Activated T-helper 17 cell treated with anti-CD3 and anti-CD28 coated beads, Interleukin-2, amount 50 U/mL, for 72 hours (primary cell): ENCODE data around the gene LNP1. TPM values are rescaled to one million over a fixed set of nuclear protein-coding genes. Genes with fewer than 3 reads are reported as not detected.

ENCODE experiments used
- ATAC-seq: fragments of 150-1000 bp; cut with Tn5 transposase; replicated peaks from 2 replicates; pipeline ENCODE4 v1.10.0; 2021; ENCODE audit warnings: mild to moderate bottlenecking, moderate library complexity
- H3K27ac Mint-ChIP-seq: one replicate; pipeline ENCODE4 v1.8.0; 2022; ENCODE audit warnings: mixed read lengths
- H3K27me3 Mint-ChIP-seq: one replicate; pipeline ENCODE4 v1.8.0; 2022; ENCODE audit warnings: mixed read lengths
- H3K36me3 Mint-ChIP-seq: one replicate; pipeline ENCODE4 v1.8.0; 2022; ENCODE audit warnings: low read depth, mild to moderate bottlenecking, mixed read lengths
- H3K4me1 Mint-ChIP-seq: one replicate; pipeline ENCODE4 v1.8.0; 2022; ENCODE audit warnings: mixed read lengths
- H3K4me3 Mint-ChIP-seq: one replicate; pipeline ENCODE4 v1.8.0; 2022; ENCODE audit warnings: mild to moderate bottlenecking, mixed read lengths
- H3K9me3 Mint-ChIP-seq: one replicate; pipeline ENCODE4 v1.8.0; 2022; ENCODE audit warnings: mixed read lengths
- total RNA-seq, 2 donors: library from RNA; stranded (reverse); gene quantifications; one replicate each; pipeline ENCODE4 v1.2.3, GENCODE V29; 2022

Gene LNP1
- total RNA-seq, 2 donors from 2014 or later: 1.4 to 1.8 TPM

DNA sequence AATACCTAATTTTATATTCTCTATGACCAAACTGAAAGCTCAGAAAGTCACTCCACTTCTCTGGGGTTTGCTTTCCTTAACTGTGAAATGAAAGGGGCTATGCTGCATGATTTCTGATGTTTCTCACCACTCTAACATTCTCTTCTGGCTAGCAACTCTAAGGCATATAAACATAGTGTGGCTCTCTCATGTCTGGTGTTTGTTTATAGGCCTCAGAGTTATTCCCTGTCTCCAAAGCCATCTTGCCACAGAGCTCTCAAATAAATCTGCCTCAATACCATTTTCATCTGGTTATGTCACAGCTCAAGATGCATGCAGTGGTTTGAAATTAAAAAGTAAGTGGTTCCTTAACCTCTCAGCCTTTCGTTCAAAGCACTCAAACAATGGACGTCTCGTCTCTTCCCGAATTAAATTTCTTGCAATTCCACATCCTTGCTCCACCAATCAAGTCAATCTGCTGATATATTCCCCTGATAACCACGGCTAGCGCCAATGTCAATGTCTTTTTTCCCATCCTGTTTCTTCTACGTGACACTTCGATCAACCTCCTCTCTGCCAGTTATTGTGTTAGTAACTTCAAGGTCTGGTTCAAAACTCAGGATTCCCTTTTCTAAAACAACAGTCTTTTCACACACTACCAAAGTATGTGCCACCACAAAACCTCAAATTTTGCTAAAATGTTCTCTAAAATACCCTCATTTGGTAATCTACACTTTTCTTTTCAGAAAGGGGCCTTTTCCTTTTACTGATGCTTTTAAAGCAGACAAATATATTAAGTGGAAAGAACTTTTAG lies 16.4 kb upstream of the LNP1 start:
- Mint-ChIP-seq H3K27me3 (no peaks in the 10 kb centered on the region), H3K4me3 (no peak overlapping the region), H3K9me3 (no peaks in the 10 kb centered on the region), H3K36me3 (peaks cover 98% of the 10 kb centered on the region), H3K27ac (no peak overlapping the region), H3K4me1 (peaks cover 4% of the 10 kb centered on the region)
- ATAC-seq: no peak

DNA sequence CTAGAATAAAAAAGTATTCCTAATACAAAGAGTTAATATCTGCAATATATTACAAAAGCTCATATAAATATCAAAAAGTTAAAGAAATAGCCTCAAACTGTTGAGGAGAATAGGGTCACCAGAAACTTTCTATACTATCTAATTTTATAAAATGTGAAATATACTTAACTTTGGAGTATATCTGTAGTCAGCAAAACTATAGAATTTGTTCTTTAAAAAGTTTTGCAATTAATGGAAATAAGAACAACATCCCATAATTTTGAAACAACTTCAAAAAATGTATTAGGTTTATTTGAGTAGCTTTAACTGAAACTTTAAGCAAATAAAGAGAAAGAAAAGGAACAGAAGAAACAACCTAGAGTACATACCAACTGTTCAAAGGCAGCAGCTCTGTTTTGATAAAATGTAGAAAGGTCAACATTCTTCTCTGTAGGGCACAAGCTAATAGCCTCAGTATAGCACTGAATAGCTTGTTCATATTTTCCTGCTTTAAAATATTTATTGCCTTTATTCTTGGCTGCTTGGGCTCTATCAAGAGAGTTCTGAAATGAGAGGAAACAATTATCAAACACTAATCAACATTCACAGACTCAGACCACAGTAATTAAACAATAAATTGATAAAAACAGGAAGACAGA lies 14.8 kb upstream of the LNP1 start:
- peak overlapping the region; percentile 69 for H3K27ac Mint-ChIP-seq
- no peak overlapping the region for H3K4me3 Mint-ChIP-seq
- peaks cover 83% of the 10 kb centered on the region for H3K36me3 Mint-ChIP-seq
- no peaks in the 10 kb centered on the region for H3K27me3 Mint-ChIP-seq
- H3K9me3 Mint-ChIP-seq: no peaks in the 10 kb centered on the region
- ATAC-seq: no peak
- H3K4me1 Mint-ChIP-seq: peaks cover 4% of the 10 kb centered on the region

DNA sequence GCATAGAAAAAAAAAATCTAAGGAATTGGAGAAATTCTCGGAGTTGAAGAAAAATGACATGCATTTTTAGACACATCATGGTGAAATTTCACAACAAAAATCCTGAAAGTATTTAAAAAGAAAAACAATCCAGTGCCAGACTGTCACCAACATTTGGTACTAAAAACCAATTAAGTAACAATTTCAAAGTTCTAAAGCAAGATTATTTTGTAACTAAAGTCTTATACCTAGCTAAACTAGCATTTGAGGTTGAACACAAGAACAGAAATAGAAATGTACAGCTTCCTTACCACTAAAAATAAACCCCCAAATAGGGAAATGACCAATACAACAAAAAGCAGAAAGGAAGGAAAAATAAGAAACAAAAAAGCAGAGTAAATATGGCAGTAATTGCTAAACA lies 12.3 kb upstream of the LNP1 start:
- H3K27ac Mint-ChIP-seq: no peak overlapping the region
- ATAC-seq: no peak

DNA sequence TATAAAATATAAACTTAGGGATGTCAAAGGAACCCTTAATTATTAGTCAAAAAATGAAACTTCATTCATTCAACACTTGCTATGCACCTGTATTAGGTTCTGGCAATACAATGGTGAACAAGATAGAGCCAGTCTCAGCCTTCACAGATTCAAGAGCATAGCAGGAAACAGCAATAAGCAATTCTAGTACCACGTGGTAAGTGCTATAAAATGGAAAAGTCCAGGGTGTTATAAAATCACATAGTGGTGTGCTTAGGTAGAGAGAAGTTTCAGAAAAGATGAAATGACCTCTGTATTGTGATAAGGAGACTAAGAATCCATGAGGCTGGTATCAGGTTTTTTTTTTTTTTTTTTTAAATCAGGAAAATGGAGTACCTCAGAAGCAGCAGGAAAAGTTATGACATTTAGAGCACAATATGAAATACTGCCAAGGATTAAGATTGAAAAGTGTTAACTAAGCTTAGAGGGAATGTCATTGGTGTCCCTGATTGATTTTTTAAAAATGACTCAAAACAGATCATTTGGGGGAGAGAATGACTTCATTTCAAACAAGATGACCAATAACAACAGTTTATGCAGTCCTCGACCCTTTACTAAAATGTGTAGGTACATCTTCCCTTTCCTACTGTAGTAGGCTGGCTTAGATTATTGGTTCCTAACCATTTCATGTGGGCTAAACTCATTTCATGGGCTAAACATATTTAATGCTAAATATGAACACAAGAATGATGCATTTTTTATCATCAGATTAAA lies 5.5 kb upstream of the LNP1 start:
- H3K27me3 Mint-ChIP-seq: no peaks in the 10 kb centered on the region
- H3K27ac Mint-ChIP-seq: no peak overlapping the region
- peaks cover 10% of the 10 kb centered on the region for H3K4me1 Mint-ChIP-seq
- H3K4me3 Mint-ChIP-seq: no peak overlapping the region
- ATAC-seq: no peak
- peaks cover 41% of the 10 kb centered on the region for H3K36me3 Mint-ChIP-seq
- H3K9me3 Mint-ChIP-seq: no peaks in the 10 kb centered on the region

More for the DNA sequence above, 12.3 kb upstream of the LNP1 start:
- Mint-ChIP-seq H3K4me1 (peaks cover 9% of the 10 kb centered on the region), H3K9me3 (no peaks in the 10 kb centered on the region), H3K27me3 (no peaks in the 10 kb centered on the region), H3K36me3 (peaks cover 69% of the 10 kb centered on the region), H3K4me3 (no peak overlapping the region)

DNA sequence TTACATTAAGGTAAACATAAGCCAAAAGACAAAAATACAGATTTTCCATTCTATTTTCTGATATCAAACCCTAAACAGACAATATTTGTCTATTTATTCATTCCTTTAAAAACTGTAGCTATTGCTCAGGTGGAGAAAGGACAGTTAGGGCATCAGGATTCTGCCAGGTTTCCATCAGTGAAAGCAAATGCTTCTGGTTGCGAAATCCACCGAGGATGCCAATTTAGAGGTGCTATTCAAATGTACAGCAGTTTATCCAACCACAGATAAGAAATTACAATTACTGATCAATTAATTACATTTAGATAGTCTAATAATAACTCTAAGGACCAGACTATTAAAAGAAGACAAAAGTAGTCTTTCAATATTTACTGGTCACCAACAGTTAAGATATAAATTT lies 4.4 kb upstream of the LNP1 start:
- H3K27me3 Mint-ChIP-seq: no peaks in the 10 kb centered on the region
- no peak overlapping the region for H3K27ac Mint-ChIP-seq
- ATAC-seq: no peak
- peaks cover 10% of the 10 kb centered on the region for H3K4me1 Mint-ChIP-seq
- H3K9me3 Mint-ChIP-seq: no peaks in the 10 kb centered on the region
- peak overlapping the region; percentile 16 for H3K4me3 Mint-ChIP-seq
- peaks cover 49% of the 10 kb centered on the region for H3K36me3 Mint-ChIP-seq

DNA sequence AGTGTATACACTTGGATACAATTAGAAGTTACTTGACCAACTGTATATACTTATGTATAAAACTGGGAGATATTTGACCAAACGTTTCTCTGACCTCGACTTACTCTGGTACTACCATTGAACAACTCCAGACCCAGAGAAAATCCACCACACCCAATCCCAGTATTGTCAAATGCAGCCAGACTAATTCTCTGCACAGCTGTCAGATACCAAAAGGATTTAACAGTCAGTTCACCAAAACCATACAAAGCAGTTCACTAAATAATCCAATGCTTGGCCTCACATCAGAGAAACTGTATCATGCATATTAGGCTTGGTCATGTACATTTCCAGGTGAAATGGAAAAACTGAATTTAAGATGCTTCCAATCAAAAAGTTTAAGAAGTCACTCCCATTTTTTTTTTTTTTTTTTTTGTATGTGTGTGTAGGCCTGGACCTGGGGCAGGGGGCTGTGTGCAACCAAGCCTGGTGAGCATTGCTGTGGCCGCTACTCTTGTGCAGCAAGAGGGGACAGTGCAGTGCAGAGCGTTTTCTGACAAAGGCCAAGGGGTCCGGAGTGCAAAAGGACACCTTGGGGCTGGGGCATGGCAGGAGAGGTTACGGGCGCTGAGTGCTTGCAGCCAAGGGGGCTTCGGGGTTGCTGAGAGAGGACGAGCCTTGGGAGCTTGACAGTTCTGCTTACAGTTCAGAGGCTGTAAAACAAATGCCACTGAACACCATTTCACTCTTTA lies 1.8 kb upstream of the LNP1 start:
- Mint-ChIP-seq H3K27ac (peak overlapping the region; percentile 95), H3K36me3 (peaks cover 40% of the 10 kb centered on the region), H3K9me3 (no peaks in the 10 kb centered on the region), H3K4me3 (peak overlapping the region; percentile 94), H3K27me3 (no peaks in the 10 kb centered on the region), H3K4me1 (peaks cover 12% of the 10 kb centered on the region)
- no peak for ATAC-seq

DNA sequence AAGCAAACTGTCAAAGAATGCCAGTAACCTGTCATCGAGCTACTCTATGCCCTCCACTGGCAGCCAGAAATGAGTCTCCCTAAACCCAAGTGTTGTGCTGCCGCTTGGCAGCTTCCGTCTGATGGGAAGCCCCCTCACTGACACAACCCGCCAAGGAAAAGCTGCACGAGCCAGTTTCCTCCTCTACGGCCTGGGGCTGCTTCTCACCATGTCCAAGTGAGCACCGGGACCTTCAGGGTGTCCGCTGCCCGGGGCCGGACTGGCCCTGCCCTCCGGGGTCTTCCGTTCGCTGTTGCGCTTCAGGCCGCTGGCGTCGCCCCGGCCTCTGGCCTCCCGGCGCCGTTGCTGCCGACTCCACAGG lies 940 bp upstream of the LNP1 start:
- H3K4me1 Mint-ChIP-seq: peaks cover 16% of the 10 kb centered on the region
- H3K4me3 Mint-ChIP-seq: peak overlapping the region; percentile 94
- H3K36me3 Mint-ChIP-seq: peaks cover 40% of the 10 kb centered on the region
- peak; percentile 16 for ATAC-seq
- no peaks in the 10 kb centered on the region for H3K9me3 Mint-ChIP-seq
- H3K27me3 Mint-ChIP-seq: no peaks in the 10 kb centered on the region
- peak overlapping the region; percentile 95 for H3K27ac Mint-ChIP-seq

DNA sequence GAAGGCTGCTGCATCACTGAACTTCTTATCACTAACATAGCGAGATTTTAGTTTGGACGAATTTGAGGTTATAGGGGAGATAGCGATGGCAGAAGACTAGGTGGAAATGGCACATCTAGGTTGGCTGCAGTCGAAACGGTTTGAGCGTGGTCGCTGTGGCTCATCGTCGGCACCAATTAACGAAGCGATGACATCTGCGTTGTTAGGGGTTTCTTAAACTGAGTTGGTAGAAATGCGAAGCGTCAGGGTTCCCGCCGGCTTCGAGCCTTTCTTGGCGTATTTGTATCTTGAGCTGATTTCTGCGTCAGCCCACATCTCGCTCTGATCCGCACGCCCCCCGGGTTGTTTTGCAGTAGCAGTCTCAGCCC lies 319 bp downstream of the LNP1 start:
- ATAC-seq: peak; percentile 36
- Mint-ChIP-seq H3K4me1 (peaks cover 21% of the 10 kb centered on the region), H3K36me3 (peaks cover 40% of the 10 kb centered on the region), H3K4me3 (peak overlapping the region; percentile 94), H3K27me3 (no peaks in the 10 kb centered on the region), H3K9me3 (no peaks in the 10 kb centered on the region), H3K27ac (peak overlapping the region; percentile 95)

DNA sequence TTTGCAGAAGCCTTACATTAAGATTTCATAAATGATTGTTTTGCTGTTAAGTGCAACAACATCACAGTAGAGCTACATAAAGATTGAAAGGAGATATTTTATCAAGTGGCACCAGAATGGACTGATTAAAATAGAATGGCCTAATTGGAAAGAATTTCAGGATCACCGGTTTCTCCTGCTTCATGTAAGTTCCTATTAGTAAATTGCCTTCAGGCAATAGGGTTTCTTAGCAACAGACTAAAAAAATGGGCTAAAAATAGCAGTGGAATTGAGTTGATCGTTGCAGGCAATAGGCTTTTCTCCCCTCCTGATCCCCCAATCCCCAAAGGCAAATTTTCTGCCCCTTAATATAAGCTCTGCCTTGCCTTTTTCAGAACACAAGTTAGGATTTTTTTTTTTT lies 917 bp downstream of the LNP1 start:
- Mint-ChIP-seq H3K27me3 (no peaks in the 10 kb centered on the region), H3K36me3 (peaks cover 38% of the 10 kb centered on the region), H3K9me3 (peaks cover under 1% of the 10 kb centered on the region), H3K4me3 (peak overlapping the region; percentile 94), H3K27ac (peak overlapping the region; percentile 95), H3K4me1 (peaks cover 21% of the 10 kb centered on the region)
- no peak for ATAC-seq

DNA sequence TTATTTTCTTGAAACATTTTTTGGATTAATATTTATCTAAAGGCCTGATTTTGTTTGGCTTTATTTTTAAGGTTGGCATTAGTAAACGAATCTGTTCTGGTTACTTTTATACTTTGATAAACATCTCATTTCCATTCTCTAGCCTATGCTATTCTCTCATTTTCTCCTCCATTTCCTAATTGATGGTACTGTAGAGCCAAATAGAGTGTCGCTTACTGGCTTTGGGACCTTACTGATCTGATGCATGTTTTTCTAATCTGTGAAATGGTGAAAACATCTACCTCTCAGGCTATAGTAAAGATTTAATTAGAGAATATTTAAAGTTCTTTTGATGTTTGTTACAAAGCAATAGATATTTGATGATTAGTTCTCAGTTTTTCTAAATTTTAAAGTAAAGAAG lies 1.6 kb downstream of the LNP1 start:
- Mint-ChIP-seq H3K4me1 (peaks cover 21% of the 10 kb centered on the region), H3K4me3 (peak overlapping the region; percentile 94), H3K27ac (peak overlapping the region; percentile 66), H3K9me3 (peaks cover 7% of the 10 kb centered on the region), H3K27me3 (no peaks in the 10 kb centered on the region), H3K36me3 (peaks cover 31% of the 10 kb centered on the region)
- no peak for ATAC-seq

DNA sequence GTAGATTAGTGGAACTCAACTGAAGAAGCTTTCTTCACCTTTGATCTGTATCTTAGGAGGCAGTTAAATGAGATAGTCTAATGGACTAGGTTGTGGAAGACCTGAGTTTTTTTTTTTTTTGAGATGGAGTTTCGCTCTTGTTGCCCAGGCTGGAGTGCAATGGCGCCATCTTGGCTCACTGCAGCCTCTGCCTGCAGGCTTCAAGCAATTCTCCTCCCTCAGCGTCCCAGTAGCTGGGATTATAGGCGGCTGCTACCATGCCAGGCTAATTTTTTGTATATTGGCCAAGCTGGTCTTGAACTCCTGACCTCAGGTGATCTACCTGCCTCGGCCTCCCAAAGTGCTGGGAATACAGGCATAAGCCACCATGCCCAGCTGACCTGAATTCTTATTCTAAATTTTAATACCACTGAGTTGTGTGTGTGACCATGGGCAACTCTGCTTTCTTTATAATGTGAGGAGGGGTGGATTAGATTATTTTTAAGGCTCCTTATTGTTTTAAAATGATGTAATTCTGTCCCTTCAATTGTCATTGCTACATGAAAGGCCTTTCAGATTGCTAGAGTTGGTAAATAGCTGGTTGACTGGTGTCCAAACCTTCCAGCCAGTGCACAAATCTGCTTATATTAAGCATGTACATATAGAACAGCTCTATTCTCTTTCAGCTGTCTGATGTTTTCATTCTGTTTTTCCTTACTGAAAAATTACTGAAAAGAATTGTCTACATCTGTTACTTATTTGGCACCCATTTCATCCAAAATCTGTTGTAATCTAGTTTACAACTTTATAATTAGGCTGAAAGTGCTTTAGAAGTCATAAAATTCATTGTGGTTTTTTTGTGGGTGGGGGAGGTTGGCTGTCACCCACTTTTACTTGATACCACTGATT lies 2.3 kb downstream of the LNP1 start:
- Mint-ChIP-seq H3K4me1 (peaks cover 19% of the 10 kb centered on the region), H3K4me3 (peak overlapping the region; percentile 94), H3K9me3 (peaks cover 7% of the 10 kb centered on the region), H3K36me3 (peaks cover 27% of the 10 kb centered on the region), H3K27me3 (no peaks in the 10 kb centered on the region), H3K27ac (no peak overlapping the region)
- no peak for ATAC-seq

DNA sequence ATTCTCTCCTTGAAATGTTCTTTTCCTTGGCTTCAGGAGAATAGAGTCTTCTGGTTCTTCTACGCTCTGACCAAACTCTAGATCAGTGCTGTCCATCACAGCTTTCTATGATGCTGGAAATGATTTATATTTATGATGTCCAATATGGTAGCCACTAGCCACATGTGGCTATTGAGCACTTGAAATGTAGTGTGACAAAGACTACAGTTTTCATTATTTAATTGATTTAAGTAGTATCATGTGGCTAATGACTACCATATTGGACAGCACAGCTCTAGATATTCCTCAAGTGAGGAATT lies 2.9 kb downstream of the LNP1 start:
- Mint-ChIP-seq H3K27me3 (no peaks in the 10 kb centered on the region), H3K9me3 (peaks cover 7% of the 10 kb centered on the region), H3K36me3 (peaks cover 22% of the 10 kb centered on the region), H3K4me3 (peak overlapping the region; percentile 94), H3K27ac (no peak overlapping the region), H3K4me1 (peaks cover 16% of the 10 kb centered on the region)
- no peak for ATAC-seq

DNA sequence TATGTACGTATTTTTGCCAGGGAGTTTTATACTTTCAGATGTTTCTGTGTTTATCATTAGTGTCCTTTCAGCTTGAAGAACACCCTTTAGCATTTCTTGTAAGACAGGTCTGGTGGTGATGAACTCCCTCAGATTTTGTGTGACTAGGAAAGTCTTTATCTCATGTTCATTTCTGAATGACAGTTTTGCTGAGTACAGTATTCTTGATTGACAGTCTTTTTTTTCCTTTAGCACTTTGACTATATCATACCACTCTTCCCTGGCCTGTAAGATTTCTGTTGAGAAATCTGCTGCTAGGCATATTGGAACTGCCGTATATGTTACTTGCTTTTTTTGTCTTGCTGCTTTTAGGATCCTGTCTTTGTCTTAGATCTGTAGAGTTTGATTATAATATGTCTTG lies 5.8 kb downstream of the LNP1 start:
- H3K4me3 Mint-ChIP-seq: no peak overlapping the region
- no peak overlapping the region for H3K27ac Mint-ChIP-seq
- ATAC-seq: no peak
- H3K27me3 Mint-ChIP-seq: no peaks in the 10 kb centered on the region
- H3K9me3 Mint-ChIP-seq: peaks cover 9% of the 10 kb centered on the region
- no peaks in the 10 kb centered on the region for H3K36me3 Mint-ChIP-seq
- peaks cover 16% of the 10 kb centered on the region for H3K4me1 Mint-ChIP-seq
